Fibroblast of the conjunctiva (primary cell): Measurements from ENCODE around the gene AKNA.
"Not testable (repeated sequence)": the region's sequence is repeated elsewhere in the genome, so short reads cannot be mapped to it uniquely, and the experiment has no call there.

Experiments used
- DNase-seq: peaks from one replicate; pipeline ENCODE4 v3.0.0-alpha.2; 2010; ENCODE audit warnings: low read depth

AKNA gene

DNA sequence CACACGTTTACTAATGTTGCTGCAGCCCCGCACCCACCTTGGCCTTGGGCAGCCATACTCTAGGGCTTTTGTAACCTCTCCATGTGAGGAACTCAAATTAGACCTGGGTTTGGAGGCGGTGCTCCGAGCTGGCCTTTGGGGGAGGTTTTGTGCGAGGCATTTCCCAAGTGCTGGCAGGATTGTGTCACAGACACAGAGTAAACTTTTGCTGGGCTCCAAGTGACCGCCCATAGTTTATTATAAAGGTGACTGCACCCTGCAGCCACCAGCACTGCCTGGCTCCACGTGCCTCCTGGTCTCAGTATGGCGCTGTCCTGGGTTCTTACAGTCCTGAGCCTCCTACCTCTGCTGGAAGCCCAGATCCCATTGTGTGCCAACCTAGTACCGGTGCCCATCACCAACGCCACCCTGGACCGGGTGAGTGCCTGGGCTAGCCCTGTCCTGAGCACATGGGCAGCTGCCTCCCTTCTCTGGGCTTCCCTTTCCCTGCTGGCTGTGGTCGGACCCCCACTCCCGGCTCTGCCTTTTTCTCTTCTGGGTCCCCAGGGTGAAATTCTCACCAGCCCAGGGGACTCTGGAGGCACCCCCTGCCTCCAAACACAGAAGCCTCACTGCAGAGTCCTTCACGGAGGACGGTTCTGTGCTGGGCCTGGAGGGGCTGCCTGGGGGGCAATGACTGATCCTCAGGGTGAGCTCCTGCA lies 64.8 kb downstream of the AKNA start, which contains the start of gene ORM1:
TSS of gene ORM1 (plus strand) at position 268 of the 701 bp plus-strand sequence. CDS start at position 304, 36 bp downstream.
- not testable (repeated sequence) for DNase-seq

DNA sequence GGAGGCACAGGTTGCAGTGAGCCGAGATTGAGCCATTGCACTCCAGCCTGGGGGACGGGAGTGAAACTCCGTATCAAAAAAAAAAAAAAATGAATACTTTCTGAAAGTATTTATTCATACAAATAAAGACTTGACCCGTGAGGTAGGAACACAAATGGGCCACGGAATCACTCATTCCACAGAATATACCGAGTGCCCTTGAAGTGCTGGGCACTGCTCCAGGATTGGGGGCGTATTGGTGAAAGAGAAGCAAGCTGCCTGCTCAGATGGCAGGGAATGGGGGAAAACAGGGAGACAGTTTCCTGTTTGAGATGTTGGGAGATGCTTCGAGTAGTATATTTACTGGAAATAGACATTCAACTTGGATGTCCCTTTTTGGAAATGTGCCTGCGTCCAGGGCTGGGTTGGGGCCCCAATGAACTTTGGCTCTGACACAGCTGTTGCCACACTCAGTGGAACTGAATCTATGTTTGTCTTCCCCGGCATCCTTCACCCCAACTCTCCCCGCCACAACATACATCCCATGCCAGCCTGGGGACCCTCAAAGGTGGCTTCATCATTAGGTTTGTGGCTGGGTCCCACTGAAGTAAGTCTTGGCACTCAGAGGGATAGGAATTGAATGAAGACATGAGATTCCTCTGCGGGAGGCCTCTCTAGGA lies 65.5 kb downstream of the AKNA start:
- DNase-seq: not testable (repeated sequence)

DNA sequence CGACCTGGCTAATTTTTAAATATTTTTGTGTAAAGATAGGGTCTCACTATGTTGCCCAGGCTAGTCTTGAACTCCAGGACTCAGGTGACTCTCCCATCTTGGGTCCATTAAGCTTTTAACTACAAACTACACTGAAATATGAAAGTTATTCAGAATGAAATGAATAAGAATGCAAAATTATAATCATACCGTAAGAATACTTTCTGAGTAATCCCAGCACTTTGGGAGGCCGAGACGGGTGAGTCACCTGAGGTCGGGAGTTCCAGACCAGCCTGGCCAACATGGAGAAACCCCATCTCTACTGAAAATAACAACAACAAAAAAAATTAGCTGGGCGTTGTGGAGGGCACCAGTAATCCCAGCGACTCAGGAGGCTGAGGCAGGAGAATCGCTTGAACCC lies 66.0 kb downstream of the AKNA start:
- no peak for DNase-seq

DNA sequence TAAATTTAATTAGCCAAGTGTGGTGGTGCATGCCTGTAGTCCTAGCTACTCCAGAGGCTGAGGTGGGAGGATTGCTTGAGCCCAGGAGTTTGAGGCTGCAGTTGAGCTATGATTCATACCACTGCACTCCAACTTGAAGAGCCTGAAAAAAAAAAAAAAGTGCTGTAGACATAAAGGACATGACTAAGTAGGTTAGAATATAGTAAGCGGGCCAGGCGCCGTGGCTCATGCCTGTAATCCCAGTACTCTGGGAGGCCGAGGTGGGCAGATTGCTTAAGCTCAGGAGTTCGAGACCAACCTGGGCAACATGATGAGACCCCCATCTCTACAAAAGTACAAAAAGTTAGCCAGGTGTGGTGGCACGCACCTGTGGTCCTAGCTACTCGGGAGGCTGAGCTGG lies 67.1 kb downstream of the AKNA start:
- peak; percentile 42 for DNase-seq

DNA sequence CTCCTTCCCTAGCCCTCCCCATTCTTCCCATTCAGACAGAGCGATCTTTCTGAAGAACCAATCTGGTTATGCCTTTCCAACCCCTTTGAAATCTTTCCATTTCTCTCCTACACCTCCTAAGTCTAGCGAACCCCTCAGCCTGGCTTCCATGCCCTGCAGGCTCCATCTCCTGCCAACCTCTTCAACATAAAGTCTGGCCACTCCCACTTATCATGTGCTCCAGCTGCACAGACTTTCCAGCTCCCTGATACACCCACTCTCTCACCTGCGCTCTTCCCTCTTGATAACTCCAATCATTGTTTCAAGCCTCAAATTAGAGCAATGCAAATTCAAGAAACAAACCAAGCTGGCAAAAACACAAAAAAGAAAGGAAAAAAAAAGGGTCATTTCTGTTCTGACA lies 68.6 kb downstream of the AKNA start:
- DNase-seq: no peak

DNA sequence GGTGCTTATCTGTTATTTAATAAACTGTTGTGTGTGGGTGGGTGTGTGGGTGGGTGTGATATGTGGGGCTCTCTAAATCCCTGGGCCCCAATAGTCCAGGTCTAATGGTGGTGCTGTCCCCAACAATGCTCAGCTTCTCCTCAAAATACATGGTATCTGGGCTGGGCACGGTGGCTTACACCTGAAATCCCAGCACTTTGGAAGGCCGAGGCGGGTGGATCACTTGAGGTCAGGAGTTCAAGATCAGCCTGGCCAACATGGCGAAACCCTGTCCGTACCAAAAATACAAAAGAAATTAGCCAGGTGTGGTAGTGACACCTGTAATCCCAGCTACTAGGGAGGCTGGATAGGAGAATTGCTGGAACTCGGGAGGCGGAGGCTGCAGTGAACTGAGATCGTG lies 69.4 kb downstream of the AKNA start:
- no peak for DNase-seq

DNA sequence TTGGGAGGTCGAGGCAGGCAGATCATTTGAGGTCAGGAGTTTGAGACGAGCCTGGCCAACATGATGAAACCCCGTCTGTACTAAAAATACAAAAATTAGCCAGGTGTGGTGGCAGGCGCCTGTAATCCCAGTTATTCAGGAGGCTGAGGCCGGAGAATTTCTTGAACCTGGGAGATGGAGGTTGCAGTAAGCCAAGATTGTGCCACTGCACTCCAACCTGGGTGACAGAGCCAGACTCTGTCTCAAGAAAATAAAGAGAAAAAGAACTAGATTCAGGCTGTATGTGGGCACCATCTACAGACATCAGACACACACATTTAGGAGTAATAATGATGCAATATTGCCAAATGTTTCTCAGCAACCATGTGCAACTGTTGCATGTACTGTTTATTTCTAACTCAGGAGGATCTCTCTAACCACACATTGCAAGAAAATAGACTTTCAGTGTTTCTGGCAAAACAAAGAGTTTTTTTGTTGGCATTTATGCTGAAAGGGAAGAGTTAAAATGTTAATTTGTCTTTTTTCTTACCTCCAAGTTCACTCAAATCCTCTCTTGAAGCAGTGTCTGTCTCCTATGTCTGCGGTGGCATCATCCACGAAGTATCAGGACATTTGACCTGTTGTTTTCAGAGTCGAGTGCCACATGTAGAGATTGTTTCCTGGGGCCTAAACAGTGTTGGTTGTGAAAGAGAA lies 70.0 kb downstream of the AKNA start:
- DNase-seq: peak; percentile 90

DNA sequence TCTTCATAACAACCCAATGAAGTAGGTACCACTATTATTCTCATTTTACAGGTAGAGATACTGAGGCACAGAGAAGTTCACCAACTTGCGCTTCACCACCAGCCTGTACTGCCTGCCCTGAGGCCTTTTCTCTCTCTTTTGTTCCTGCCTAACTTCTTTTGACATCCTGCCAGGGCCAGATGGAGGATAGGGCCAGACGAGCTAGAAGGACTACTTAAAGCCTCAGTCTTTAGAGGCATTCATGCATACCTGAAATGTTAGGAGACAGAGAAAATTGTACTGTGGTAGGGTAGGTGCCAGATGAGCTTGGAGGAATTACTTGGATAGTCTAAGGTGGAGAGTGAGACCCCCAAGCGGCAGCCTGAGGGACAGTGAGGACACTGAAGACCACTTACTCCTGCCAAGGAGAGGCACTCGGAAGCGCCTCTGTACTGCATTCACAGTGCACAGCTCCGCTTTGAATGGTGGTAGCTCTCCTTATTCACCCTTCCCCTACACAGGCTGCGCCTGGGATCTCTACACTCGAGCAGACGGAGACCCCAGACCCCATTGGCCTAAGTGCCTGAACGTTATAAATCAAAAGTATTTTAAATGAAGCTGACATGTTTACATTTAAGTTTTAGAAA lies 71.1 kb downstream of the AKNA start:
- DNase-seq: no peak

DNA sequence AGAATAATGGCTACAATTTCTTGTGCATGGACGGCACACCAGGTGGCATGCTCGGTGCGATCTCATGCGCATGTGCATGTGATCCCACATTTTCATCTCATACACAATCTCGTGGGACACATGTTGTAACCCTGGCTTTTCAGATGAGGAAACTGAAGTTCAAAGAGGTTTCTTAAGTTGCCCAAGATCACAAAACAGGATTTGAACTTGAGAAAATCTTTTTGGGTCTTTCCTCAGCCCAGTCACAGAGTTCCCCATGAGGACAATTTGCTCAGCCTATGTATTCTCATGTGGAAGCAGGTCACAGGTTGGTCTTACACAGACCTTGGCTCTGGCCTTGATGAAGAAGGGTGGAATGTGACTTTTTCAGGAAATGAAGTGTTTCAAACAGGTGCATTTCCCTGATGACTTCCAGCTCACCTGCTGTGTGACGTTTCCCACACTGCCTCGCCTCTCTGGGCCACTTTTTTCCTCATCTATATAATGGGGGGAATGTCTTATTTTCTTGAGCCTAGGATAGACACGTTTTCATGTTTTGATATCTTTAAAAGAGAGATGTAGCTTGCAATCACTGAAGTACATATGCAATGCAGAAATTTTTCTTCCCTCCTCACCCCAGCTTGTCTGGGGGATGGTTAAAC lies 71.9 kb downstream of the AKNA start:
- DNase-seq: no peak

DNA sequence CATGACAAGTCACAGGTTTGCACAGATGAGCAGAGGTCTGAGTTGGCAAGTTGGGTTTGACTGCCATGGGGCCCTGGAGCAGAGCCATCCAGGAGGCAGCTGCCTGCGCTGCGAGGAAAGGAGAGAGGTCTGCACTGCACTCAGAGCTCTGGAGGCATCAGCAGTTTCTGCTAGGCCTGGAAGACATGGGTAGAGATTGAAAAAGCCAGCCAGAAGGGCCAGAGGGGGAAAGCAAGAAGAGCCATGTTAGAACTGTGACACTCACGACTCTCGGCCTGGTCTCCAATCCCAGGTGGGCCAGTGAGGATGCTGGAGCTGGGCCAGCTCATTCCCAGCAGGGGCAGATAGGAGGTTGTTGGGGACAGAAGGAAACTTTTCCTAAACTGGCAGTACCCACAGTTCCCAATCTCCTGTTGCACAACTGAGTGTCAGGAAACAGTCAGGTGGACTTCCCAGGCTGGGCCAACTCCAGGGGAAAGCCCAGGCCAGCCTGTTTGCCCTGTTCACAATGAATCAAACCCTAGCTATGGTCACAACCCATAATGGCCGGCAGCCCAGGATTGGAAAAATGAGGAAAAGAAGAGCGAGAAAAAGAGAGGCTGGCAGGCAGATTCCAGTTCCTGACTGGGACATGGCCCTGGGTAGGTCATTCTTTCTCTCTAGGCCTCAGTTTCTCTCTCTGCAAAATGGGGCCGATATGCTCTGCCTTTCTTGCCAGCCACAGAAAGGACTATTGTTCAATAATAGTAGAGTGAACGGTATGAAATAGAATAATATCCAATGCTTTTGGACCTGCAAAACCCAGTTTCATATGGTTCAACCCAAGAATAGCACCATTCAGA lies 72.7 kb downstream of the AKNA start:
- DNase-seq: no peak

DNA sequence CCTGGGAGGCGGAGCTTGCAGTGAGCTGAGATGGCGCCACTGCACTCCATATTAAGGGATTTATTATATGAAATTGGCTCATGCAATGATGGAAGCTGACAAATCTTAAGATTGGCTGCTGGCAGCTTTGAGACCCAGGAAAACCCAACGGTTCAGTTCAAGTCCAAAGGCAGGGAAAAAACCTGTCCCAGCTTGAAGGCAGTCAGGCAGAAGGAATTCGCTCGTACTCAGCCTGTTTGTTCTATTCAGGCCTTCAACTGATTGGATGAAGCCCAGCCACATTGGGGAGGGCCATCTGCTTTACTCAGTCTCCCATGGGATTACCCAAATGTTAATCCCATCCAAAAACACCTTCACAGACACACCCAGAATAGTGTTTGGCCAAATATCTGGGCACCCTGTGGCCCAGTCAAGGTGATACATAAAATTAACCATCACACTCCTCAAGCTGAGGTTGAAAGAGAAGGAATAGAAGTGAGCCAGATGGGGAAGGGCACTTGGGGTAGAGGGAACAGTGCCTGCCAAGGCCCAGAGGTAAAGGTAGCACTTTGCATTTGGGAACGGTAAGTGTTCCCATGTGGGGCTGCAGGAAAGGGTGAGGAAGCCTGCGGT lies 73.4 kb downstream of the AKNA start:
- no peak for DNase-seq

DNA sequence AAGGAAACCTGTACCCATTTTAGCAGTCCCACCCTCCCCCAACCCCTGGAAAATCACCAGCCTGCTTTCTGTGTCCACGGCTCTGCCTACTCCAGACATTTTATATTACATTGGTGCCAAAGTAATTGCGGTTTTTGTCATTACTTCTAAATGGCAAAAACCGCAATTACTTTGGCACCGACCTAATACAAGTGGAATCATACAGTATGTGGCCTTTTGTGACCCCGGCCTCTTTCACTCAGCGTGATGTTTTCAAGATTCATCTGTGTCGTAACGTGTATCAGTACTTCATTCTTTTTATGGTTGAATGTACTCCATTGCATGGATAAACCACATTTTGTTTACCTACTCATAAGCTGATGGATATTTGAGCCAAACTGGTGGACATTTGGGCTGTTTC lies 74.6 kb downstream of the AKNA start:
- no peak for DNase-seq

DNA sequence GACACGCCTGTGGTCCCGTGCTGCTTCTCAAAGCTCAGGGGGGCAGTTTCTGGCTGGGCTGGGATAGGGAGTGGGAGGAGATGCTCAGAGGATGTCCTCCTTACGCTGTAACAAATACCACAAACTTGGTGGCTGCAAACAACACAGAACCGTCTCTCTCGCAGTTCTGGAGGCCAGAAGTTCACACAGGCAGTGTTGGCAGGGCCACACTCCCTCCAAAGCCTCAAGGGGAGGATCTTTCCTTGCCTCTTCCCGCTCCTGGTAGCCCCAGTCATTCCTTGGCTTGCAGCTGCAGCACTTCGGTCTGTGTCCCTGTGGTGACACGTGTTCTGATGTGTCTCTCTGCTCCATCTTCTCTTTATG lies 75.3 kb downstream of the AKNA start:
- no peak for DNase-seq

DNA sequence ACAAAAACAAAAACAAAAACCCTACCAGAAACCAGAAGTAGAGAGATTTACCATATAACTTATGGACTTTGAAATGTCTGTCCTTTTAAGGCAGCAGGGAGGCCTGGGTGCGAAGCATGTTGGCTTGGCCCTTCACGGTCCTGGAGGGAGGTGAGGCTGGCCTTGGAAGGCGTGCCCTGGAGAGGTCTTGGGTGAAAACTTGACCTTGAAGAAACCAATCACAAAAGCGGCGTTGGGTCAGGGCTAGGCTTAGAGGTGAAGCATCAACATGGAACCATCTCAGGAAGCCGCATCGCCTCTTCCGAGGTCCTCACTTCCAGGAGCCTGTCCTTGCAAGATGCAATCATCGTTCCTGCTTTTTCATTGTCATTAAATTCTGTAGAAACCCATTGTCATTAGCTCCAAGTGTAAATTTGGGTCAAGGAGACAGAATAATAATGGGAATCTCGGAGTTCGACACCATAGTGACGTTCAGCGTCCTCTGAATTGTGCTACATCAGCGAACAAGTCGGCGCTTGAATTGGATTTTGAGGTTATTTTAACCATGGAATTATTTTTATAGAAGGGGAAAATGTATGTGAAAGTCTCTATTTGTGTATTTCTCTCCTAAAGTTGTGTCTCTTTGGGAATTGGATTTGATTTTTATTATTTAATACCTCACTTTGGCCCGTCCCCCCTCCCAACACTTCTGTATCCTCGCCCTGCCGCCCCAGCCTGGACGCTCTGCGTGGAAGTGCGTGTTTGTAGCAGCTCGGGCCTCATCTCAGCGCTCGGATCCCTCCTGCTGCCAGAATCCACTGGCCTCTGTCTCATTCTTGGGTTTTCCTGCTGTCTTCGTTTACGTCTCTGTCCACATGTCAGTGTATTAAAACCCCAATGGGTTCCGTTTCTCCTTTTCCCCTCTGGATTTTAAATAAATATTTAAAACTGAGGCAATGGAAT lies 75.9 kb downstream of the AKNA start:
- no peak for DNase-seq

DNA sequence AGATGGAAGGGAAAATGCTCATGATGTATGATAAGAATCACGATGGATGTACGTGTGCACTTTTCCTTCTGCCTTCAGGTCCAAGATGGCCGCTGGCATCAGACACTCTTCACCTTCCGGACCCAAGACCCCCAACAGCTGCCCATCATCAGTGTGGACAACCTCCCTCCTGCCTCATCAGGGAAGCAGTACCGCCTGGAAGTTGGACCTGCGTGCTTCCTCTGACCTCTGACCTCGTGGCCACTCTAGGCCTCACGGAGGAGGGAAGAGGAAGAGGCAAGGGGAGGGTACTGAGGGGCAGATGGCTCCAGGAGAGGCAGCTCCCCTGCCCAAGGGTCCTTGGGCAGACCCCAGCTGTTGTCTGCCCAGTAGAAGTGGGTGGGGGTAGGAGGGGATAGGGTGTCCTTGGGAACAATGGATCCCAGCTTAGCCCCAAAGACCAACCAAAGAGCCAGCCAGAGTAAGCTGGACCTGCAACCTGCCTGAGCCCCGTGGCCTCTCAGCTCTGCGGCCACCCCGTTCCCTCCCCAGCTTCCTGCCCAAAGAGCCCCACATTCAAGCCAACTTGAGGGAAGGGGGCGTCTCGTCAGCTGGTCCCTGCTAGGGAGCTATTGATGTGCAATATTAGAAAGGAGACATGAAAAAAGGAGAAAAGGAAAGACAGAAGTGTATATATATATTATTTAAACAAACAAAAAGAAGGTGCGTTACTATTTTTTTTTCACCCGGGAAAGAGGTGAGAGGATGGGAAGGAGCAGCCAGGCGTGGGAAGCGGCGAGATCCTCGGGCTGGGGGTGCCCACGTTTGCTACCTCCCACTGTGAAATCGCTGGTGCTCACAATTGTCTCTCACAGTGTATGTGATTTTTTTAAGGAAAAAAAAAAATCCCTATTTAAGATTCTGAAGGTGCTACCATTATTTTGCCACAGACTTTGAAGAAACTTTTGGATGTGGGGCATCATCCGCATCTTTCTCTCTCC lies 77.0 kb downstream of the AKNA start:
- DNase-seq: no peak

DNA sequence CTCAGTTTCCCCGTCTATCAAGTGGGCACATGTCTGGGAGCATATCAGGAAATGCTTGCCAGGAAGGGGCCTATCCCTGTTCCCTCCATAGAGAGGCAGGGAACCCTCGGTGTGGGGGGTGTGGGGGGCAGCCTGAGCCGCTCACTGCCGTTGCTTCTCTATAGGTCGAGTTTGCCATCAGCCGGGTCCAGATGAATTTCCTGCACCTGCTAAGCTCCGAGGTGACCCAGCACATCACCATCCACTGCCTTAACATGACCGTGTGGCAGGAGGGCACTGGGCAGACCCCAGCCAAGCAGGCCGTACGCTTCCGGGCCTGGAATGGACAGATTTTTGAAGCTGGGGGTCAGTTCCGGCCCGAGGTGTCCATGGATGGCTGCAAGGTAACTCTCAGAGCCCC lies 78.7 kb downstream of the AKNA start:
- DNase-seq: no peak

DNA sequence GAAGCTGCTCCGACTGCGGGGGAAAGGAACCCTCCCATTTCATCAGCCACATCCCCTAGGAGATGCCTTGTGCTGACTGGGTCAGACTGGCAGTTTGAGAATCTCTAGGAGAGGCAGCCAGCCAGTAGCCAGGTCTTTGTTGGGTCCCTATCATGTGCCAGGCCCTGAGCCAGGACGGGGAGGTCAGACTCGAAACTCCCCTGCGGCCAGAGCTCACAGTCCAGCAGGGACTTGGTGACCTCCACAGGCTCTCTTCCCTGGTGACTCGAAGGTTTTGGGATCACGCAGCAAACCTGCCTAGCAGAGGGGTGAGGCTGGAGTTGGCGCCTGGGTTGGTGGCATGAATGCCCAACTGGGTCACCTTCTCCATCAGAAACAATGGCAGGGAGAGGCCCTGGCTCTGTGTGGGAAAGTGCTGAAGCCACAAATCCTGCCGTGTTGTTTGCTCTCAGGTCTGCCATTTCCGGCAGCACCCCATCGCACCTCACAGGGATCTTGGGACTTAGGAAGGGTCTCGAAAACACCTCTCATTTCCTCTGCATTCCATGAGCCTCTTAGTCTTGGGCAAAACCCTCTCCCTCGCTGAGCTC lies 79.3 kb downstream of the AKNA start:
- DNase-seq: no peak

DNA sequence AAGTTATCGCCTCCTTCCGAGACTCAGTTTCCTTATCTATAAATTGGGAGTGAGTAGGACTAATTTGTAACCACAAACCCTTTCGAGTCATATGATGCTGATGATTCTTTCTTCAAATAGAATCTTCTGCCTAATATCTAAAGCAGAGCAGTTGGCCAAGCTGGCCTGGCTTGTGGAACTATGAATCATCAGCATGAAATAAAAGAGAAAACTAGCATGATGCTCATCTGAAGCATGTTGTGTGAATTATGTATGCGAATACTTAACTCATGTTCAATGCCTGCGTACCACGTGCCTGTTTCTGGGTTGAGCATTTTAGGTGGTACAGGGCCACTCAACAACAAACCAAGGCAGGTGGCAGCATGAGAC lies 79.9 kb downstream of the AKNA start:
- no peak for DNase-seq
